ENCODE measurements around the gene EPB41L1. TPM values are rescaled to one million over a fixed set of nuclear protein-coding genes. Genes with fewer than 3 reads are reported as not detected.

Gene EPB41L1
- total RNA-seq, 1 donor from 2014 or later: 30.6 TPM

GRCh38 chr20:36153736-36154699, 522 bp upstream of the EPB41L1 start:
- H3K27ac Mint-ChIP-seq (ENCODE audit: unreplicated experiment): no peak overlapping the region
- peaks cover 10% of the 10 kb centered on the region for H3K27me3 Mint-ChIP-seq (ENCODE audit: low read depth)
- peaks cover 31% of the 10 kb centered on the region for H3K4me1 Mint-ChIP-seq
- TF ChIP-seq CTCF (conservative IDR thresholded peaks at IDR 0.05): no peak
- no peaks in the 10 kb centered on the region for H3K36me3 Mint-ChIP-seq (ENCODE audit: low read depth)
- H3K9me3 Mint-ChIP-seq: no peaks in the 10 kb centered on the region
- DNase-seq (ENCODE audit: low read depth, low spot score): peak; percentile 68
- peak overlapping the region; percentile 83 for H3K4me3 Mint-ChIP-seq

- Mint-ChIP-seq H3K36me3 (ENCODE audit: low read depth) (no peaks in the 10 kb centered on the region), H3K27me3 (ENCODE audit: low read depth) (peaks cover 10% of the 10 kb centered on the region), H3K4me1 (peaks cover 28% of the 10 kb centered on the region), H3K4me3 (peak overlapping the region; percentile 90), H3K27ac (ENCODE audit: unreplicated experiment) (no peak overlapping the region), H3K9me3 (no peaks in the 10 kb centered on the region)
- TF ChIP-seq CTCF (conservative IDR thresholded peaks at IDR 0.05): no peak
- DNase-seq (ENCODE audit: low read depth, low spot score): no peak
Measured at GRCh38 chr20:36155629-36155971, 1.1 kb downstream of the EPB41L1 start.

- peaks cover 28% of the 10 kb centered on the region for H3K4me1 Mint-ChIP-seq
- H3K9me3 Mint-ChIP-seq: no peaks in the 10 kb centered on the region
- H3K27me3 Mint-ChIP-seq (ENCODE audit: low read depth): peaks cover 10% of the 10 kb centered on the region
- H3K27ac Mint-ChIP-seq (ENCODE audit: unreplicated experiment): peak overlapping the region; percentile 44
- peak overlapping the region; percentile 90 for H3K4me3 Mint-ChIP-seq
- no peaks in the 10 kb centered on the region for H3K36me3 Mint-ChIP-seq (ENCODE audit: low read depth)
- no peak for DNase-seq (ENCODE audit: low read depth, low spot score)
- no peak for TF ChIP-seq CTCF (conservative IDR thresholded peaks at IDR 0.05)
Measured at GRCh38 chr20:36155991-36156390, 1.5 kb downstream of the EPB41L1 start.

- no peak for TF ChIP-seq CTCF (conservative IDR thresholded peaks at IDR 0.05)
- Mint-ChIP-seq H3K27ac (ENCODE audit: unreplicated experiment) (no peak overlapping the region), H3K36me3 (ENCODE audit: low read depth) (no peaks in the 10 kb centered on the region), H3K9me3 (no peaks in the 10 kb centered on the region), H3K4me1 (peaks cover 28% of the 10 kb centered on the region), H3K4me3 (no peak overlapping the region), H3K27me3 (ENCODE audit: low read depth) (peaks cover 10% of the 10 kb centered on the region)
- DNase-seq (ENCODE audit: low read depth, low spot score): no peak
Measured at GRCh38 chr20:36157610-36158009, 3.1 kb downstream of the EPB41L1 start.

GRCh38 chr20:36158160-36158741, 3.7 kb downstream of the EPB41L1 start:
- Mint-ChIP-seq H3K4me3 (no peak overlapping the region), H3K4me1 (peaks cover 22% of the 10 kb centered on the region), H3K27me3 (ENCODE audit: low read depth) (peaks cover 9% of the 10 kb centered on the region), H3K9me3 (no peaks in the 10 kb centered on the region), H3K36me3 (ENCODE audit: low read depth) (no peaks in the 10 kb centered on the region), H3K27ac (ENCODE audit: unreplicated experiment) (no peak overlapping the region)
- no peak for DNase-seq (ENCODE audit: low read depth, low spot score)
- TF ChIP-seq CTCF (conservative IDR thresholded peaks at IDR 0.05): no peak
